Cardiac septum (tissue), 1 donor: Measurements from ENCODE around the gene TDO2. TPM values are rescaled to one million over a fixed set of nuclear protein-coding genes. Genes with fewer than 3 reads are reported as not detected.
"Not testable (repeated sequence)": the region's sequence is repeated elsewhere in the genome, so short reads cannot be mapped to it uniquely, and the experiment has no call there.

ENCODE experiments used
- DNase-seq: peaks from one replicate; pipeline ENCODE4 v3.0.0-alpha.2; 2020; ENCODE audit warnings: low spot score
- intact Hi-C: fragments of 100-400 bp; cut with DNase I; formaldehyde crosslinking; loops from one replicate; pipeline ENCODE4 v1.14.0; 2022
- long read RNA-seq: library from polyadenylated mRNA; unstranded; transcript quantifications from one replicate; pipeline ENCODE4 v2.0.0, GENCODE V29; 2021
- total RNA-seq: library from RNA; stranded (reverse); fragmentation: NEBNext Ultra II Directional; extraction: Animal tissue kit (Norgen Biotek cat#: 25700); gene quantifications from one replicate; pipeline ENCODE4 v1.2.1, GENCODE V29; 2021
- donor health status: DM: no; HTN: no; CAD: no.

The TDO2 gene
- total RNA-seq, result 0.13 TPM
- long read RNA-seq, partial matches to known transcripts, result 0 of 1 reads
- long read RNA-seq, other reads (novel, unspliced or antisense), result 1 of 1 reads

- DNase-seq, result no peak
- intact Hi-C loops, result no loop called here
Measured at GRCh38 chr4:155903453-155903852, at the start of gene TDO2. TDO2 (plus strand) TSS chr4:155903696; CDS start chr4:155903759, 63 bp downstream.

- intact Hi-C loops, result no loop called here
Measured at GRCh38 chr4:155854582-155855226, 48.8 kb upstream of the TDO2 start.

GRCh38 chr4:155855897-155856296 lies 47.6 kb upstream of the TDO2 start:
- intact Hi-C loops, result no loop called here
- DNase-seq, result no peak

More at GRCh38 chr4:155854582-155855226, 48.8 kb upstream of the TDO2 start:
- DNase-seq, result no peak

- intact Hi-C loops, result no loop called here
- no peak for DNase-seq
Measured at GRCh38 chr4:155866177-155866576, 37.3 kb upstream of the TDO2 start, which contains the start of gene ASIC5. ASIC5 (minus strand) TSS chr4:155866277; CDS start chr4:155866226, 51 bp downstream.

- intact Hi-C loops, result no loop called here
- no peak for DNase-seq
Measured at GRCh38 chr4:155875878-155876277, 27.6 kb upstream of the TDO2 start.

- intact Hi-C loops, result no loop called here
- no peak for DNase-seq
Measured at GRCh38 chr4:155877971-155878370, 25.5 kb upstream of the TDO2 start.

GRCh38 chr4:155878611-155879010 lies 24.9 kb upstream of the TDO2 start:
- intact Hi-C loops, result no loop called here
- DNase-seq, result no peak

GRCh38 chr4:155879767-155880166 lies 23.7 kb upstream of the TDO2 start:
- no peak for DNase-seq
- intact Hi-C loops, result no loop called here

- no peak for DNase-seq
- intact Hi-C loops, result no loop called here
Measured at GRCh38 chr4:155881555-155881954, 21.9 kb upstream of the TDO2 start.

GRCh38 chr4:155883895-155884294 lies 19.6 kb upstream of the TDO2 start:
- no peak for DNase-seq
- intact Hi-C loops, result no loop called here

GRCh38 chr4:155885666-155886065 lies 17.8 kb upstream of the TDO2 start:
- intact Hi-C loops, result no loop called here
- no peak for DNase-seq

- intact Hi-C loops, result no loop called here
- DNase-seq, result no peak
Measured at GRCh38 chr4:155887045-155887444, 16.5 kb upstream of the TDO2 start.

GRCh38 chr4:155887847-155888570 lies 15.5 kb upstream of the TDO2 start:
- intact Hi-C loops, result no loop called here
- DNase-seq, result no peak

GRCh38 chr4:155889031-155889793 lies 14.3 kb upstream of the TDO2 start:
- no peak for DNase-seq
- intact Hi-C loops, result no loop called here

- DNase-seq, result no peak
- intact Hi-C loops, result no loop called here
Measured at GRCh38 chr4:155889946-155890345, 13.6 kb upstream of the TDO2 start.

- intact Hi-C loops, result no loop called here
- no peak for DNase-seq
Measured at GRCh38 chr4:155891058-155891457, 12.4 kb upstream of the TDO2 start.

- DNase-seq, intact Hi-C loops: not testable (repeated sequence)
Measured at GRCh38 chr4:155898371-155898770, 5.1 kb upstream of the TDO2 start.

- intact Hi-C loops, result no loop called here
- DNase-seq, result no peak
Measured at GRCh38 chr4:155899891-155900290, 3.6 kb upstream of the TDO2 start.

- intact Hi-C loops, result no loop called here
- no peak for DNase-seq
Measured at GRCh38 chr4:155900381-155900780, 3.1 kb upstream of the TDO2 start.

GRCh38 chr4:155901013-155901412 lies 2.5 kb upstream of the TDO2 start:
- DNase-seq, result no peak
- intact Hi-C loops, result no loop called here
